Glomerular visceral epithelial cell (primary cell): Measurements from ENCODE around the gene NIM1K.
"Not testable (repeated sequence)": the region's sequence is repeated elsewhere in the genome, so short reads cannot be mapped to it uniquely, and the experiment has no call there.

Experiments
- DNase-seq: peaks from one replicate; pipeline ENCODE4 v3.0.0-alpha.2; 2016; ENCODE audit errors: extremely low spot score

Gene NIM1K

GRCh38 chr5:43191740-43192557, at the start of gene NIM1K:
Gene NIM1K, plus strand, starts transcription at chr5:43192225. Its CDS starts 53,551 bp downstream, at chr5:43245776.
- DNase-seq: peak; percentile 39

- no peak for DNase-seq
Measured at GRCh38 chr5:43145071-43145470, 47.0 kb upstream of the NIM1K start.

- no peak for DNase-seq
Measured at GRCh38 chr5:43146958-43147357, 45.1 kb upstream of the NIM1K start.

- DNase-seq: no peak
Measured at GRCh38 chr5:43148417-43148816, 43.6 kb upstream of the NIM1K start.

- no peak for DNase-seq
Measured at GRCh38 chr5:43149231-43149630, 42.8 kb upstream of the NIM1K start.

GRCh38 chr5:43150075-43150474, 42.0 kb upstream of the NIM1K start:
- no peak for DNase-seq

GRCh38 chr5:43150748-43151147, 41.3 kb upstream of the NIM1K start:
- no peak for DNase-seq

GRCh38 chr5:43152946-43153345, 39.1 kb upstream of the NIM1K start:
- no peak for DNase-seq

GRCh38 chr5:43154469-43154868, 37.6 kb upstream of the NIM1K start:
- no peak for DNase-seq

GRCh38 chr5:43155394-43156096, 36.5 kb upstream of the NIM1K start:
- no peak for DNase-seq

GRCh38 chr5:43156388-43156787, 35.6 kb upstream of the NIM1K start:
- no peak for DNase-seq

GRCh38 chr5:43157068-43157467, 35.0 kb upstream of the NIM1K start:
- DNase-seq: no peak

GRCh38 chr5:43161244-43161643, 30.8 kb upstream of the NIM1K start:
- no peak for DNase-seq

GRCh38 chr5:43164801-43165200, 27.2 kb upstream of the NIM1K start:
- DNase-seq: not testable (repeated sequence)

- DNase-seq: no peak
Measured at GRCh38 chr5:43165323-43165722, 26.7 kb upstream of the NIM1K start.

GRCh38 chr5:43168175-43168574, 23.9 kb upstream of the NIM1K start:
- no peak for DNase-seq

GRCh38 chr5:43171451-43171850, 20.6 kb upstream of the NIM1K start:
- peak; percentile 37 for DNase-seq

- DNase-seq: peak; percentile 7
Measured at GRCh38 chr5:43171926-43172325, 20.1 kb upstream of the NIM1K start.

- no peak for DNase-seq
Measured at GRCh38 chr5:43172779-43173178, 19.2 kb upstream of the NIM1K start.

- no peak for DNase-seq
Measured at GRCh38 chr5:43174586-43174985, 17.4 kb upstream of the NIM1K start.

- DNase-seq: no peak
Measured at GRCh38 chr5:43179836-43180235, 12.2 kb upstream of the NIM1K start.

GRCh38 chr5:43182421-43182820, 9.6 kb upstream of the NIM1K start:
- DNase-seq: no peak

- DNase-seq: not testable (repeated sequence)
Measured at GRCh38 chr5:43183101-43183500, 8.9 kb upstream of the NIM1K start.
